Muscle of leg (tissue), 11 donors: ENCODE results near the gene TMBIM6. TPM values are rescaled to one million over a fixed set of nuclear protein-coding genes. Genes with fewer than 3 reads are reported as not detected.

ENCODE experiments used
- DNase-seq: peaks from one replicate; pipeline ENCODE4 v3.0.0; 2013
- H3K27ac ChIP-seq: one replicate; pipeline ENCODE4 v1.5.1; 2013; ENCODE audit warnings: mild to moderate bottlenecking, low read length, control low read depth
- H3K27me3 ChIP-seq: one replicate; pipeline ENCODE4 v1.6.1; 2013; ENCODE audit warnings: low read length; ENCODE audit not compliant: control insufficient read depth, insufficient read depth
- H3K36me3 ChIP-seq: one replicate; pipeline ENCODE4 v1.6.1; 2013; ENCODE audit warnings: low read length; ENCODE audit not compliant: control insufficient read depth, insufficient read depth
- H3K4me1 ChIP-seq: one replicate; pipeline ENCODE4 v1.6.1; 2013; ENCODE audit warnings: low read length; ENCODE audit not compliant: control insufficient read depth, insufficient read depth
- H3K4me3 ChIP-seq: one replicate; pipeline ENCODE4 v1.5.1; 2013; ENCODE audit warnings: low read length, control low read depth
- H3K9me3 ChIP-seq: replicated peaks from 2 replicates; pipeline ENCODE4 v1.6.1; 2013; ENCODE audit warnings: low read depth, low read length; ENCODE audit not compliant: control insufficient read depth
- WGBS: methylation state at CpG from one replicate; pipeline ENCODE4 v1.1.5; 2013; ENCODE audit warnings: missing lambda C conversion rate; ENCODE audit not compliant: insufficient coverage; 5-methylcytosine and 5-hydroxymethylcytosine counted together
- polyA plus RNA-seq, 8 donors: library from polyadenylated mRNA; unstranded; fragments of 120-200 nt; gene quantifications; one replicate each; pipeline versions ENCODE4 v1.2.1 to v1.2.3, GENCODE V29; 2013; ENCODE audit warnings: inconsistent platforms in 1 of 8, low replicate concordance in 1 of 8; ENCODE audit not compliant: insufficient read length in 8 of 8, insufficient read depth in 1 of 8
- total RNA-seq: library from RNA; stranded (reverse); fragments of 120-200 nt; gene quantifications from one replicate; pipeline ENCODE4 v1.2.4, GENCODE V29; 2013

The TMBIM6 gene
- total and polyA plus RNA-seq, 9 donors: 211 to 272 (median 243) TPM

GRCh38 chr12:49795654-49796105, 54.3 kb downstream of the TMBIM6 start:
- H3K36me3 ChIP-seq: peaks cover 91% of the 10 kb centered on the region
- DNase-seq: no peak
- WGBS: 92% methylated on average over 11 of the region's 12 CpGs
- no peaks in the 10 kb centered on the region for H3K27me3 ChIP-seq
- H3K4me3 ChIP-seq: no peak overlapping the region
- H3K9me3 ChIP-seq: no peaks in the 10 kb centered on the region
- no peak overlapping the region for H3K27ac ChIP-seq
- peaks cover 26% of the 10 kb centered on the region for H3K4me1 ChIP-seq

GRCh38 chr12:49796155-49796554, 54.8 kb downstream of the TMBIM6 start:
- no peak overlapping the region for H3K27ac ChIP-seq
- H3K36me3 ChIP-seq: peaks cover 94% of the 10 kb centered on the region

GRCh38 chr12:49796606-49797448, 55.5 kb downstream of the TMBIM6 start:
- 72% methylated on average over 14 of the region's 17 CpGs for WGBS
- Histone ChIP-seq H3K4me3 (no peak overlapping the region), H3K9me3 (no peaks in the 10 kb centered on the region), H3K27ac (peak overlapping the region; percentile 13), H3K36me3 (peaks cover 94% of the 10 kb centered on the region), H3K27me3 (no peaks in the 10 kb centered on the region), H3K4me1 (peaks cover 38% of the 10 kb centered on the region)
- no peak for DNase-seq

More at GRCh38 chr12:49796155-49796554, 54.8 kb downstream of the TMBIM6 start:
- no peaks in the 10 kb centered on the region for H3K27me3 ChIP-seq
- 85% methylated on average over 8 of the region's 12 CpGs for WGBS
- no peak for DNase-seq
- H3K4me1 ChIP-seq: peaks cover 31% of the 10 kb centered on the region
- H3K9me3 ChIP-seq: no peaks in the 10 kb centered on the region
- no peak overlapping the region for H3K4me3 ChIP-seq

- Histone ChIP-seq H3K4me1 (peaks cover 39% of the 10 kb centered on the region), H3K4me3 (no peak overlapping the region), H3K27me3 (no peaks in the 10 kb centered on the region), H3K27ac (peak overlapping the region; percentile 49), H3K36me3 (peaks cover 92% of the 10 kb centered on the region), H3K9me3 (no peaks in the 10 kb centered on the region)
- DNase-seq: no peak
- 56% methylated on average over 1 of the region's 2 CpGs for WGBS
Measured at GRCh38 chr12:49797449-49797776, 56.1 kb downstream of the TMBIM6 start.

GRCh38 chr12:49798248-49798647, 56.9 kb downstream of the TMBIM6 start:
- 63% methylated on average over 2 of the region's 7 CpGs for WGBS
- Histone ChIP-seq H3K27ac (no peak overlapping the region), H3K36me3 (peaks cover 94% of the 10 kb centered on the region), H3K9me3 (no peaks in the 10 kb centered on the region), H3K27me3 (no peaks in the 10 kb centered on the region), H3K4me3 (no peak overlapping the region), H3K4me1 (peaks cover 39% of the 10 kb centered on the region)
- no peak for DNase-seq

GRCh38 chr12:49798934-49799333, 57.6 kb downstream of the TMBIM6 start:
- no peak overlapping the region for H3K4me3 ChIP-seq
- no peak overlapping the region for H3K27ac ChIP-seq
- peaks cover 94% of the 10 kb centered on the region for H3K36me3 ChIP-seq
- peaks cover 39% of the 10 kb centered on the region for H3K4me1 ChIP-seq
- DNase-seq: no peak
- H3K9me3 ChIP-seq: no peaks in the 10 kb centered on the region
- 30% methylated on average over 2 of the region's 2 CpGs for WGBS
- no peaks in the 10 kb centered on the region for H3K27me3 ChIP-seq

- Histone ChIP-seq H3K27ac (peak overlapping the region; percentile 21), H3K27me3 (no peaks in the 10 kb centered on the region), H3K4me3 (no peak overlapping the region), H3K4me1 (peaks cover 39% of the 10 kb centered on the region), H3K9me3 (no peaks in the 10 kb centered on the region), H3K36me3 (peaks cover 94% of the 10 kb centered on the region)
- DNase-seq: no peak
- WGBS: 73% methylated on average over 6 of the region's 11 CpGs
Measured at GRCh38 chr12:49800421-49801140, 59.2 kb downstream of the TMBIM6 start.

- 78% methylated on average over 12 of the region's 17 CpGs for WGBS
- Histone ChIP-seq H3K4me1 (peaks cover 43% of the 10 kb centered on the region), H3K27me3 (no peaks in the 10 kb centered on the region), H3K4me3 (no peak overlapping the region), H3K27ac (peak overlapping the region; percentile 21), H3K36me3 (peaks cover 92% of the 10 kb centered on the region), H3K9me3 (no peaks in the 10 kb centered on the region)
- DNase-seq: no peak
Measured at GRCh38 chr12:49801141-49802063, 60.0 kb downstream of the TMBIM6 start.

GRCh38 chr12:49803693-49804450, 62.5 kb downstream of the TMBIM6 start:
- Histone ChIP-seq H3K27me3 (no peaks in the 10 kb centered on the region), H3K4me3 (no peak overlapping the region), H3K9me3 (no peaks in the 10 kb centered on the region), H3K4me1 (peaks cover 48% of the 10 kb centered on the region), H3K36me3 (peaks cover 72% of the 10 kb centered on the region), H3K27ac (no peak overlapping the region)
- DNase-seq: no peak
- 93% methylated on average over 10 of the region's 12 CpGs for WGBS
